SK-N-SH (cell line): ENCODE data around the gene PKP1. TPM values are rescaled to one million over a fixed set of nuclear protein-coding genes. Genes with fewer than 3 reads are reported as not detected.

ENCODE experiments used
- CTCF ChIA-PET: fragments of 300-600, 350-600 bp; formaldehyde crosslinking; extraction: SDS; loops from one replicate; lab custom pipeline; 2021; lab: Yijun Ruan, JAX
- POLR2A ChIA-PET: fragments of 350-600 bp; sonication (Branson Sonifier 250); formaldehyde crosslinking; extraction: SDS; loops from one replicate; lab custom pipeline; 2020; ENCODE audit warnings: antibody characterized with exemption, inconsistent platforms; lab: Yijun Ruan, JAX
- DNase-seq: peaks from one replicate; pipeline ENCODE4 v3.0.0; 2012
- H2AFZ ChIP-seq: fragments of 200-600 bp; sonication (generic); 2 replicates; pipeline ENCODE4 v1.8.1; 2016; ENCODE audit warnings: antibody characterized with exemption, mild to moderate bottlenecking, low read depth
- H3F3A ChIP-seq: fragments of 200-600 bp; sonication (generic); replicated peaks from 2 replicates; pipeline ENCODE3; 2016; ENCODE audit warnings: antibody characterized with exemption, mild to moderate bottlenecking; ENCODE audit not compliant: insufficient read depth
- H3K27ac ChIP-seq, 2 experiments: fragments of 200-500 bp in 1 of 2; fragments of 200-600 bp in 1 of 2; sonication (Bioruptor generic) in 1 of 2; sonication (generic), shearing (Covaris generic) in 1 of 2; 2 replicates each; pipeline versions ENCODE4 v1.5.1 to v1.6.1; 2014 to 2016; ENCODE audit warnings: low read depth in 2 of 2, inconsistent platforms in 1 of 2, low read length in 1 of 2, mild to moderate bottlenecking in 1 of 2, mixed read lengths in 1 of 2
- H3K27me3 ChIP-seq: fragments of 200-600 bp; sonication (generic), shearing (Covaris generic); 2 replicates; pipeline ENCODE4 v1.6.1; 2016; ENCODE audit warnings: mixed run types; ENCODE audit not compliant: insufficient read depth
- H3K36me3 ChIP-seq, 2 experiments: fragments of 200-500 bp in 1 of 2; fragments of 200-600 bp in 1 of 2; sonication (Bioruptor generic) in 1 of 2; sonication (generic) in 1 of 2; replicated peaks in 1 of 2; 2 replicates each; pipeline versions ENCODE3 to v1.5.1; 2014 to 2016; ENCODE audit warnings: low read length in 1 of 2, mild to moderate bottlenecking in 1 of 2; ENCODE audit not compliant: insufficient read depth in 2 of 2, control insufficient read depth in 1 of 2
- H3K4me1 ChIP-seq, 2 experiments: fragments of 200-500 bp in 1 of 2; fragments of 200-600 bp in 1 of 2; sonication (Bioruptor generic) in 1 of 2; sonication (generic), shearing (Covaris generic) in 1 of 2; 2 replicates each; pipeline versions ENCODE4 v1.5.1 to v1.6.1; 2014 to 2016; ENCODE audit warnings: low read depth in 1 of 2, low read length in 1 of 2, mixed run types in 1 of 2; ENCODE audit not compliant: insufficient read depth in 2 of 2, control insufficient read depth in 1 of 2
- H3K4me2 ChIP-seq: fragments of 200-600 bp; sonication (generic), shearing (Covaris generic); 2 replicates; pipeline ENCODE4 v1.6.1; 2017; ENCODE audit warnings: mixed run types
- H3K4me3 ChIP-seq, 2 experiments: fragments of 200-500 bp in 1 of 2; fragments of 200-600 bp in 1 of 2; sonication (Bioruptor generic) in 1 of 2; sonication (generic), shearing (Covaris generic) in 1 of 2; 2 replicates each; pipeline versions ENCODE4 v1.5.1 to v1.8.1; 2014 to 2016; ENCODE audit warnings: low read depth in 2 of 2, inconsistent platforms in 1 of 2, low read length in 1 of 2, mild to moderate bottlenecking in 1 of 2, mixed read lengths in 1 of 2, moderate library complexity in 1 of 2
- H3K79me2 ChIP-seq: fragments of 200-600 bp; sonication (generic); 2 replicates; pipeline ENCODE4 v1.8.1; 2017; ENCODE audit warnings: mild to moderate bottlenecking; ENCODE audit not compliant: insufficient read depth
- H3K9ac ChIP-seq: fragments of 200-600 bp; sonication (generic); 2 replicates; pipeline ENCODE4 v1.6.1; 2017; ENCODE audit warnings: mixed run types
- H3K9me2 ChIP-seq: fragments of 200-600 bp; sonication (generic); 2 replicates; pipeline ENCODE4 v1.6.1; 2017; ENCODE audit warnings: mixed run types
- H3K9me3 ChIP-seq: fragments of 200-600 bp; sonication (generic); 2 replicates; pipeline ENCODE4 v1.6.1; 2017; ENCODE audit warnings: mixed run types, mild to moderate bottlenecking, moderate library complexity
- H4K20me1 ChIP-seq: fragments of 200-600 bp; sonication (generic); 2 replicates; pipeline ENCODE4 v1.6.1; 2017; ENCODE audit warnings: mild to moderate bottlenecking, mixed run types; ENCODE audit not compliant: insufficient read depth
- EZH2phosphoT487 ChIP-seq: fragments of 200-600 bp; sonication (generic); IDR thresholded peaks from 2 replicates; pipeline ENCODE4 v1.6.1; 2017; ENCODE audit warnings: low read depth, mixed run types, mild to moderate bottlenecking, antibody characterized with exemption, moderate library complexity, borderline replicate concordance
- MEF2A ChIP-seq: IDR thresholded peaks from 2 replicates; pipeline ENCODE4 v1.4.0; 2012; ENCODE audit warnings: low read depth, borderline replicate concordance
- MXI1 ChIP-seq: IDR thresholded peaks from 2 replicates; pipeline ENCODE4 v1.6.1; 2012; ENCODE audit warnings: mild to moderate bottlenecking, low read depth, low read length, improper control_type of control experiment
- SIN3A ChIP-seq: IDR thresholded peaks from 2 replicates; pipeline ENCODE4 v1.6.1; 2012; ENCODE audit warnings: low read depth, mild to moderate bottlenecking, low read length, moderate library complexity, borderline replicate concordance
- TEAD4 ChIP-seq: IDR thresholded peaks from 2 replicates; pipeline ENCODE4 v1.4.0; 2012; ENCODE audit warnings: mild to moderate bottlenecking, borderline replicate concordance; ENCODE audit not compliant: insufficient read depth
- WGBS: methylation state at CpG from one replicate; pipeline ENCODE4 v1.1.6; 2017; ENCODE audit warnings: low lambda C conversion rate; 5-methylcytosine and 5-hydroxymethylcytosine counted together
- polyA plus RNA-seq, 3 experiments: library from polyadenylated mRNA; depleted of rRNA; stranded (reverse); fragments of >200 nt; gene quantifications; 2 replicates each; pipeline ENCODE4 v1.2.3, GENCODE V29; 2012
- TF ChIP-seq, protein P1 (sequence below): IDR thresholded peaks from 2 replicates; pipeline ENCODE4 v1.4.0; 2012; ENCODE audit warnings: low read depth, borderline replicate concordance
- TF ChIP-seq, protein P2 (sequence below): IDR thresholded peaks from 2 replicates; pipeline ENCODE4 v1.4.0; 2012; ENCODE audit warnings: low read depth, borderline replicate concordance
- TF ChIP-seq, protein P3 (sequence below): fragments of 150-350 bp; IDR thresholded peaks from 2 replicates; pipeline ENCODE4 v1.6.1; 2017; ENCODE audit warnings: antibody characterized with exemption, low read length, low read depth, borderline replicate concordance
- TF ChIP-seq, protein P4 (sequence below): IDR thresholded peaks from 2 replicates; pipeline ENCODE4 v1.6.1; 2012; ENCODE audit warnings: mild to moderate bottlenecking, low read depth, low read length, moderate library complexity

PKP1 gene
- polyA plus RNA-seq, 1 of the 3 experiments (the other 2 are of a cell fraction), result not detected

DNA sequence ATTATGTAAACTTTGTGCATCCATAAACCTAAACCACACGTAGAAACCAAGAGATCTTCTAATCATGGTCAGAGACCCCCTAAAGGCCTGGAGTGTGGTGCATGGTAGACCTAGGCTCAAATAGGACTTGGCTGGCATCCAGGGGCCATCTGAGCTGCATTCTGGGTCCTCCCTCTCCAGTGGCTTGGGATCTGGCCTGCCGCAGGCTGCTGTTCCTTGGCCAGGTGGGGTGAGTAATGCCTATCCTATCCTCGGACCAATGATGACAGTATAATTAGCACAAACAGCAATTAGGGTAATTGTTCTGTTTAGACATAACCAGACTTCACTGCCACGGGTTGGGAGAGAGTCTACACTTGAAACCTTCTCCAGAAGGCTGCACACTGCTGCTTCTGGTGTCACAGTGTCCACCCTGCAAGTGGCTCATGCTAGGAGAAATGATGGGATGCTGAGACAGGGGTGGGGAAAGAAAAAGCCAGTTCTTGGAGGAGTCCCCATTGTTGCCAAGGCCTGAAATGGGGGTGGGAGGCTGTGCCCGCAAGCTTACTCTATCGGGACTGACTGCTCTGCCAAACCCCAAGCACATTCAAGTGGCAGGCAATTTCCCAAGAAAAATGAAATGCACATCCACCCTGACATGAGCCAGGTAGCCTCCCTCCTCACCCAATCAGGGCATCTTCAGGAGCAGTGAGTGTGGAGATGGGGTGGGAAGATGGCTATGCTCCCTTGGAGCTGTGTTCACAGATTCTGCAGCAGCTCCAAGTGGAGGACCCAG, 12.5 kb upstream of the PKP1 start:
- TF ChIP-seq, protein P1, sequence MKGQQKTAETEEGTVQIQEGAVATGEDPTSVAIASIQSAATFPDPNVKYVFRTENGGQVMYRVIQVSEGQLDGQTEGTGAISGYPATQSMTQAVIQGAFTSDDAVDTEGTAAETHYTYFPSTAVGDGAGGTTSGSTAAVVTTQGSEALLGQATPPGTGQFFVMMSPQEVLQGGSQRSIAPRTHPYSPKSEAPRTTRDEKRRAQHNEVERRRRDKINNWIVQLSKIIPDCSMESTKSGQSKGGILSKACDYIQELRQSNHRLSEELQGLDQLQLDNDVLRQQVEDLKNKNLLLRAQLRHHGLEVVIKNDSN, result no peak
- TF ChIP-seq SIN3A (no peak), EZH2phosphoT487 (no peak), MXI1 (no peak), TEAD4 (no peak), MEF2A (no peak)
- TF ChIP-seq, protein P2, sequence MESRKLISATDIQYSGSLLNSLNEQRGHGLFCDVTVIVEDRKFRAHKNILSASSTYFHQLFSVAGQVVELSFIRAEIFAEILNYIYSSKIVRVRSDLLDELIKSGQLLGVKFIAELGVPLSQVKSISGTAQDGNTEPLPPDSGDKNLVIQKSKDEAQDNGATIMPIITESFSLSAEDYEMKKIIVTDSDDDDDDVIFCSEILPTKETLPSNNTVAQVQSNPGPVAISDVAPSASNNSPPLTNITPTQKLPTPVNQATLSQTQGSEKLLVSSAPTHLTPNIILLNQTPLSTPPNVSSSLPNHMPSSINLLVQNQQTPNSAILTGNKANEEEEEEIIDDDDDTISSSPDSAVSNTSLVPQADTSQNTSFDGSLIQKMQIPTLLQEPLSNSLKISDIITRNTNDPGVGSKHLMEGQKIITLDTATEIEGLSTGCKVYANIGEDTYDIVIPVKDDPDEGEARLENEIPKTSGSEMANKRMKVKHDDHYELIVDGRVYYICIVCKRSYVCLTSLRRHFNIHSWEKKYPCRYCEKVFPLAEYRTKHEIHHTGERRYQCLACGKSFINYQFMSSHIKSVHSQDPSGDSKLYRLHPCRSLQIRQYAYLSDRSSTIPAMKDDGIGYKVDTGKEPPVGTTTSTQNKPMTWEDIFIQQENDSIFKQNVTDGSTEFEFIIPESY, result no peak
- TF ChIP-seq, protein P3, sequence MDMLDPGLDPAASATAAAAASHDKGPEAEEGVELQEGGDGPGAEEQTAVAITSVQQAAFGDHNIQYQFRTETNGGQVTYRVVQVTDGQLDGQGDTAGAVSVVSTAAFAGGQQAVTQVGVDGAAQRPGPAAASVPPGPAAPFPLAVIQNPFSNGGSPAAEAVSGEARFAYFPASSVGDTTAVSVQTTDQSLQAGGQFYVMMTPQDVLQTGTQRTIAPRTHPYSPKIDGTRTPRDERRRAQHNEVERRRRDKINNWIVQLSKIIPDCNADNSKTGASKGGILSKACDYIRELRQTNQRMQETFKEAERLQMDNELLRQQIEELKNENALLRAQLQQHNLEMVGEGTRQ, result no peak
- TF ChIP-seq, protein P4, sequence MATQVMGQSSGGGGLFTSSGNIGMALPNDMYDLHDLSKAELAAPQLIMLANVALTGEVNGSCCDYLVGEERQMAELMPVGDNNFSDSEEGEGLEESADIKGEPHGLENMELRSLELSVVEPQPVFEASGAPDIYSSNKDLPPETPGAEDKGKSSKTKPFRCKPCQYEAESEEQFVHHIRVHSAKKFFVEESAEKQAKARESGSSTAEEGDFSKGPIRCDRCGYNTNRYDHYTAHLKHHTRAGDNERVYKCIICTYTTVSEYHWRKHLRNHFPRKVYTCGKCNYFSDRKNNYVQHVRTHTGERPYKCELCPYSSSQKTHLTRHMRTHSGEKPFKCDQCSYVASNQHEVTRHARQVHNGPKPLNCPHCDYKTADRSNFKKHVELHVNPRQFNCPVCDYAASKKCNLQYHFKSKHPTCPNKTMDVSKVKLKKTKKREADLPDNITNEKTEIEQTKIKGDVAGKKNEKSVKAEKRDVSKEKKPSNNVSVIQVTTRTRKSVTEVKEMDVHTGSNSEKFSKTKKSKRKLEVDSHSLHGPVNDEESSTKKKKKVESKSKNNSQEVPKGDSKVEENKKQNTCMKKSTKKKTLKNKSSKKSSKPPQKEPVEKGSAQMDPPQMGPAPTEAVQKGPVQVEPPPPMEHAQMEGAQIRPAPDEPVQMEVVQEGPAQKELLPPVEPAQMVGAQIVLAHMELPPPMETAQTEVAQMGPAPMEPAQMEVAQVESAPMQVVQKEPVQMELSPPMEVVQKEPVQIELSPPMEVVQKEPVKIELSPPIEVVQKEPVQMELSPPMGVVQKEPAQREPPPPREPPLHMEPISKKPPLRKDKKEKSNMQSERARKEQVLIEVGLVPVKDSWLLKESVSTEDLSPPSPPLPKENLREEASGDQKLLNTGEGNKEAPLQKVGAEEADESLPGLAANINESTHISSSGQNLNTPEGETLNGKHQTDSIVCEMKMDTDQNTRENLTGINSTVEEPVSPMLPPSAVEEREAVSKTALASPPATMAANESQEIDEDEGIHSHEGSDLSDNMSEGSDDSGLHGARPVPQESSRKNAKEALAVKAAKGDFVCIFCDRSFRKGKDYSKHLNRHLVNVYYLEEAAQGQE, result no peak

More for the DNA sequence above, 12.5 kb upstream of the PKP1 start:
- no peaks in the 10 kb centered on the region for H3K9me2 ChIP-seq
- no peaks in the 10 kb centered on the region for H4K20me1 ChIP-seq
- WGBS, result 77% methylated on average over 4 of the region's 6 CpGs
- H3K79me2 ChIP-seq, result no peaks in the 10 kb centered on the region
- H3F3A ChIP-seq, result peaks cover 32% of the 10 kb centered on the region
- H3K36me3 ChIP-seq, result no peaks in the 10 kb centered on the region
- H3K27ac ChIP-seq, result no peak overlapping the region
- no peak for DNase-seq
- H3K4me2 ChIP-seq, result no peak overlapping the region
- CTCF ChIA-PET, result interaction anchor here (1.2 to 1.8 kb wide), 2 partner anchors 17 to 91 kb away, joined by 3 to 7 read pairs; no protein-coding TSS in a partner anchor
- no peak overlapping the region for H3K9ac ChIP-seq
- H3K27me3 ChIP-seq, result no peaks in the 10 kb centered on the region
- H3K4me1 ChIP-seq, result peaks cover 42 to 51% of the 10 kb centered on the region in 2 experiments
- no peak overlapping the region for H2AFZ ChIP-seq
- H3K9me3 ChIP-seq, result no peaks in the 10 kb centered on the region
- no peak overlapping the region for H3K4me3 ChIP-seq
- POLR2A ChIA-PET, result no interaction called here
